Liver (tissue), 3 donors: Measurements from ENCODE around the gene TAPBP.
"Not testable (repeated sequence)": the region's sequence is repeated elsewhere in the genome, so short reads cannot be mapped to it uniquely, and the experiment has no call there.

Experiments
- ATF3 ChIP-seq: IDR thresholded peaks from 2 replicates; pipeline ENCODE4 v1.6.1; 2016; ENCODE audit warnings: antibody characterized with exemption
- CTCF ChIP-seq: fragments of 150-350 bp; IDR thresholded peaks from 2 replicates; pipeline ENCODE4 v1.5.1; 2017; ENCODE audit warnings: improper control_type of control experiment, low read depth, low read length; ENCODE audit not compliant: missing input control
- EGR1 ChIP-seq, 2 donors: IDR thresholded peaks; 2 replicates each; pipeline ENCODE4 v1.6.1; 2016 to 2018; ENCODE audit warnings: antibody characterized with exemption in 2 of 2, low read depth in 2 of 2
- FOXA1 ChIP-seq: IDR thresholded peaks from 2 replicates; pipeline ENCODE4 v1.6.1; 2016; ENCODE audit warnings: antibody characterized with exemption
- HNF4A ChIP-seq, 2 donors: conservative IDR thresholded peaks; 2 replicates each; pipeline ENCODE4 v1.6.1; 2016; ENCODE audit warnings: antibody characterized with exemption in 2 of 2, mild to moderate bottlenecking in 2 of 2
- HNF4G ChIP-seq: IDR thresholded peaks from 2 replicates; pipeline ENCODE4 v1.6.1; 2016; ENCODE audit warnings: antibody characterized with exemption
- JUND ChIP-seq, 2 donors: IDR thresholded peaks; 2 replicates each; pipeline ENCODE4 v1.6.1; 2016; ENCODE audit warnings: antibody characterized with exemption in 2 of 2
- MAX ChIP-seq: IDR thresholded peaks from 2 replicates; pipeline ENCODE4 v1.6.1; 2016; ENCODE audit warnings: antibody characterized with exemption
- REST ChIP-seq: IDR thresholded peaks from 2 replicates; pipeline ENCODE4 v1.6.1; 2016; ENCODE audit warnings: antibody characterized with exemption, mild to moderate bottlenecking
- RXRA ChIP-seq, 2 donors: IDR thresholded peaks; 2 replicates each; pipeline ENCODE4 v1.6.1; 2017 to 2018; ENCODE audit warnings: antibody characterized with exemption in 2 of 2, mild to moderate bottlenecking in 1 of 2
- SP1 ChIP-seq: IDR thresholded peaks from 2 replicates; pipeline ENCODE4 v1.6.1; 2018; ENCODE audit warnings: antibody characterized with exemption, mild to moderate bottlenecking
- TAF1 ChIP-seq: conservative IDR thresholded peaks from 2 replicates; pipeline ENCODE4 v1.6.1; 2016; ENCODE audit warnings: antibody characterized with exemption, mild to moderate bottlenecking
- ZBTB33 ChIP-seq: IDR thresholded peaks from 2 replicates; pipeline ENCODE4 v1.6.1; 2016; ENCODE audit warnings: antibody characterized with exemption
- donor health status: healthy.
- donor health status: healthy.

DNA sequence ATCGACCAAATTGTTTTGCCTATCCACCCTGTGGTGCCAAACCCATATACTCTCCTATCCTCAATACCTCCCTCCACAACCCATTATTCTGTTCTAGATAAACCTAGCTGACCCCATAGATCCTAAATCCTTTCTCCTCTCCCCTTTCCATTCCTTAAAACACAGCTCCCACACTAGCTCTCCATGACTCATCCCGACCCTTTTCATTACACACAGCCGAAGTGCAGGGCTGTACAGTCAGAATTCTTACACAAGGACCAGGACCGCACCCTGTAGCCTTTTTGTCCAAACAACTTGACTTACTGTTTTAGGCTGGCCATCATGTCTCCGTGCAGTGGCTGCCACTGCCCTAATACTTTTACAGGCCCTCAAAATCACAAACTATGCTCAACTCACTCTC lies 33.1 kb upstream of the TAPBP start:
- not testable (repeated sequence) for TF ChIP-seq ZBTB33; CTCF; HNF4G; ATF3; EGR1 (IDR thresholded peaks at IDR 0.05; ENCODE audit: low read depth in 2 of 2); REST; SP1; HNF4A (conservative IDR thresholded peaks at IDR 0.05); TAF1; RXRA (IDR thresholded peaks at IDR 0.05); JUND (IDR thresholded peaks at IDR 0.05); FOXA1; MAX
